ENCODE data around the gene UMPS. TPM values are rescaled to one million over a fixed set of nuclear protein-coding genes. Genes with fewer than 3 reads are reported as not detected.

Gene UMPS
- total and polyA plus RNA-seq, 9 of the 15 experiments (the other 6 are each of a cell fraction or from before 2014, with no cell fraction given), result 28.9 to 91.0 (median 45.9) TPM

DNA sequence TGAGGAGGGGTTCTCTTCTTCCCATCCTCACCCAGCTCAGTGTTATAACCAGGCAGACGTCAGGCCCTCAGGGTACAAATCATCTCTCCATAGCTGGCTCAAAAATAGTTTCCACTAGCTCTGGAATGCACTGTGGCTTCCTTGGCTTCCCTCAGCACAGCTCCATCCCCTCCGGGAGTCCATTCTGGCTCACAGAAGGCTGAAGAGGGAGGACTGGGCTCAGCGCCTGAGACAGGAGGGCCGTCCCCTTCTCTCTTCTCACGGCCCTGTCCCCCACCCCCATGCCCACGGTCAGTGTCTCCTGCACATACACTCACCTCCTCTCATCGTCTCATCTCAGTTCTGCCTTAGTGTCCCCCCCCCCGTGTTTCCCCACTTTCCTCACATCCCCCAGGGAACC, 50.1 kb downstream of the UMPS start (continued):
- TF ChIP-seq, protein P1, sequence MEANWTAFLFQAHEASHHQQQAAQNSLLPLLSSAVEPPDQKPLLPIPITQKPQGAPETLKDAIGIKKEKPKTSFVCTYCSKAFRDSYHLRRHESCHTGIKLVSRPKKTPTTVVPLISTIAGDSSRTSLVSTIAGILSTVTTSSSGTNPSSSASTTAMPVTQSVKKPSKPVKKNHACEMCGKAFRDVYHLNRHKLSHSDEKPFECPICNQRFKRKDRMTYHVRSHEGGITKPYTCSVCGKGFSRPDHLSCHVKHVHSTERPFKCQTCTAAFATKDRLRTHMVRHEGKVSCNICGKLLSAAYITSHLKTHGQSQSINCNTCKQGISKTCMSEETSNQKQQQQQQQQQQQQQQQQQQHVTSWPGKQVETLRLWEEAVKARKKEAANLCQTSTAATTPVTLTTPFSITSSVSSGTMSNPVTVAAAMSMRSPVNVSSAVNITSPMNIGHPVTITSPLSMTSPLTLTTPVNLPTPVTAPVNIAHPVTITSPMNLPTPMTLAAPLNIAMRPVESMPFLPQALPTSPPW (CRISPR knock-in tag; IDR thresholded peaks at IDR 0.05), result no peak
- no peak for TF ChIP-seq SIX5 (IDR thresholded peaks at IDR 0.05; ENCODE audit: borderline replicate concordance in 1 of 2, insufficient read depth in 1 of 2, low read depth in 1 of 2, low read length in 2 of 2)
- TF ChIP-seq IRF2 (CRISPR knock-in tag; IDR thresholded peaks at IDR 0.05), result no peak
- TF ChIP-seq, protein P2, sequence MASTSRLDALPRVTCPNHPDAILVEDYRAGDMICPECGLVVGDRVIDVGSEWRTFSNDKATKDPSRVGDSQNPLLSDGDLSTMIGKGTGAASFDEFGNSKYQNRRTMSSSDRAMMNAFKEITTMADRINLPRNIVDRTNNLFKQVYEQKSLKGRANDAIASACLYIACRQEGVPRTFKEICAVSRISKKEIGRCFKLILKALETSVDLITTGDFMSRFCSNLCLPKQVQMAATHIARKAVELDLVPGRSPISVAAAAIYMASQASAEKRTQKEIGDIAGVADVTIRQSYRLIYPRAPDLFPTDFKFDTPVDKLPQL (IDR thresholded peaks at IDR 0.05; ENCODE audit: extremely low read depth, insufficient read length), result no peak
- no peak for TF ChIP-seq CBX8 (IDR thresholded peaks at IDR 0.05; ENCODE audit: borderline replicate concordance, extremely low read depth, low read depth, low read length, poor library complexity, severe bottlenecking)
- TF ChIP-seq ZNF12 (CRISPR knock-in tag; IDR thresholded peaks at IDR 0.05), result no peak
- TF ChIP-seq U2AF1 (optimal IDR thresholded peaks at IDR 0.05; ENCODE audit: low read depth, low read length), result no peak
